Measurements from ENCODE around the gene PIGW.

PIGW gene

GRCh38 chr17:36527621-36528250 lies 7.1 kb upstream of the PIGW start:
- peaks cover 35% of the 10 kb centered on the region for H3K36me3 ChIP-seq
- no peak for TF ChIP-seq CTCF (IDR thresholded peaks at IDR 0.05)

GRCh38 chr17:36529121-36529520 lies 5.7 kb upstream of the PIGW start:
- peaks cover 7 to 9% of the 10 kb centered on the region in 2 experiments for H3K4me1 ChIP-seq (ENCODE audit: control insufficient read depth in 1 of 2, insufficient read depth in 1 of 2, low read depth in 1 of 2, low read length in 1 of 2)
- no peak overlapping the region for H3K27ac ChIP-seq
- H3K36me3 ChIP-seq = peaks cover 33% of the 10 kb centered on the region
- no peak for TF ChIP-seq CTCF (IDR thresholded peaks at IDR 0.05)
- H3K27me3 ChIP-seq = no peaks in the 10 kb centered on the region
- H3K4me3 ChIP-seq (ENCODE audit: low read depth in 1 of 2, low read length in 1 of 2) = no peak overlapping the region
- no peaks in the 10 kb centered on the region for H3K9me3 ChIP-seq

More at GRCh38 chr17:36527621-36528250, 7.1 kb upstream of the PIGW start:
- Histone ChIP-seq H3K4me1 (ENCODE audit: control insufficient read depth in 1 of 2, insufficient read depth in 1 of 2, low read depth in 1 of 2, low read length in 1 of 2) (peaks cover 6 to 7% of the 10 kb centered on the region in 2 experiments), H3K27me3 (no peaks in the 10 kb centered on the region), H3K9me3 (no peaks in the 10 kb centered on the region), H3K27ac (no peak overlapping the region), H3K4me3 (ENCODE audit: low read depth in 1 of 2, low read length in 1 of 2) (no peak overlapping the region)

GRCh38 chr17:36532435-36532975 lies 2.3 kb upstream of the PIGW start:
- Histone ChIP-seq H3K36me3 (peaks cover 6% of the 10 kb centered on the region), H3K4me3 (ENCODE audit: low read depth in 1 of 2, low read length in 1 of 2) (no peak overlapping the region), H3K9me3 (no peaks in the 10 kb centered on the region), H3K27ac (no peak overlapping the region), H3K27me3 (no peaks in the 10 kb centered on the region), H3K4me1 (ENCODE audit: control insufficient read depth in 1 of 2, insufficient read depth in 1 of 2, low read depth in 1 of 2, low read length in 1 of 2) (peaks cover 22% of the 10 kb centered on the region in 2 experiments)
- TF ChIP-seq CTCF (IDR thresholded peaks at IDR 0.05) = no peak

- H3K36me3 ChIP-seq = no peaks in the 10 kb centered on the region
- H3K9me3 ChIP-seq = no peaks in the 10 kb centered on the region
- H3K27me3 ChIP-seq = no peaks in the 10 kb centered on the region
- TF ChIP-seq CTCF (IDR thresholded peaks at IDR 0.05) = peak; percentile 47
- peak overlapping the region; percentile 99 for H3K4me3 ChIP-seq (ENCODE audit: low read depth in 1 of 2, low read length in 1 of 2)
- H3K4me1 ChIP-seq (ENCODE audit: control insufficient read depth in 1 of 2, insufficient read depth in 1 of 2, low read depth in 1 of 2, low read length in 1 of 2) = peaks cover 22% of the 10 kb centered on the region in 2 experiments
- peak overlapping the region; percentile 90 for H3K27ac ChIP-seq
Measured at GRCh38 chr17:36533935-36534839, 600 bp upstream of the PIGW start.

- TF ChIP-seq CTCF (IDR thresholded peaks at IDR 0.05) = no peak
- Histone ChIP-seq H3K27ac (peak overlapping the region; percentile 90), H3K4me3 (ENCODE audit: low read depth in 1 of 2, low read length in 1 of 2) (peak overlapping the region; percentile 99), H3K27me3 (no peaks in the 10 kb centered on the region), H3K4me1 (ENCODE audit: control insufficient read depth in 1 of 2, insufficient read depth in 1 of 2, low read depth in 1 of 2, low read length in 1 of 2) (peaks cover 22% of the 10 kb centered on the region in 2 experiments), H3K9me3 (no peaks in the 10 kb centered on the region), H3K36me3 (no peaks in the 10 kb centered on the region)
Measured at GRCh38 chr17:36535669-36536081, 888 bp downstream of the PIGW start.

Measured in neutrophil (primary cell).